Calu3 (cell line): ENCODE measurements around the gene ADSS1. TPM values are rescaled to one million over a fixed set of nuclear protein-coding genes. Genes with fewer than 3 reads are reported as not detected.

Experiments
- Bru-seq: library from RNA; stranded (reverse); fragments of 400-500 nt; gene quantifications from one replicate; lab custom pipeline; 2021; lab: Mats Ljungman, UMichigan
- BruChase-seq, 2 experiments: library from RNA; stranded (reverse); fragments of 400-500 nt; gene quantifications; one replicate each; lab custom pipeline; 2021; lab: Mats Ljungman, UMichigan
- BruUV-seq: library from RNA; stranded (reverse); fragments of 400-500 nt; replicated peaks from 2 replicates; lab custom pipeline; 2021; lab: Mats Ljungman, UMichigan
- CTCF ChIA-PET: fragments of 300-600 bp; sonication (Branson Sonifier 250); formaldehyde crosslinking; loops from one replicate; lab custom pipeline; 2022; ENCODE audit warnings: antibody characterized with exemption; lab: Charles Lee
- DNase-seq: peaks from one replicate; pipeline ENCODE4 v3.0.0; 2022
- H3K27ac Mint-ChIP-seq: one replicate; pipeline ENCODE4 v1.8.0; 2022; ENCODE audit warnings: mixed read lengths; ENCODE audit not compliant: unreplicated experiment
- H3K27me3 Mint-ChIP-seq: one replicate; pipeline ENCODE4 v1.8.0; 2022; ENCODE audit warnings: mixed read lengths; ENCODE audit not compliant: unreplicated experiment
- H3K36me3 Mint-ChIP-seq: one replicate; pipeline ENCODE4 v1.8.0; 2022; ENCODE audit warnings: mild to moderate bottlenecking, moderate library complexity, mixed read lengths; ENCODE audit not compliant: insufficient read depth, unreplicated experiment
- H3K4me1 Mint-ChIP-seq: one replicate; pipeline ENCODE4 v1.8.0; 2022; ENCODE audit warnings: mild to moderate bottlenecking, low read depth, mixed read lengths; ENCODE audit not compliant: unreplicated experiment
- H3K4me3 Mint-ChIP-seq: one replicate; pipeline ENCODE4 v1.8.0; 2022; ENCODE audit warnings: mild to moderate bottlenecking, low read depth, moderate library complexity, mixed read lengths; ENCODE audit not compliant: unreplicated experiment
- H3K9me3 Mint-ChIP-seq: one replicate; pipeline ENCODE4 v1.8.0; 2022; ENCODE audit warnings: low read depth, mixed read lengths; ENCODE audit not compliant: unreplicated experiment
- CTCF ChIP-seq: fragments of 200-600 bp; IDR thresholded peaks from one replicate; pipeline ENCODE4 v1.8.0; 2022; ENCODE audit warnings: antibody characterized with exemption; ENCODE audit not compliant: unreplicated experiment
- intact Hi-C: fragments of 100-400 bp; cut with micrococcal nuclease; formaldehyde crosslinking; loops from one replicate; pipeline ENCODE4 v1.10.0; 2022; ENCODE audit not compliant: unreplicated experiment
- long read RNA-seq: library from polyadenylated mRNA; stranded (forward); transcript quantifications from one replicate; pipeline ENCODE4 v2.0.0, GENCODE V29; 2022
- total RNA-seq: library from RNA; stranded (reverse); gene quantifications from 2 replicates; pipeline ENCODE4 v1.2.3, GENCODE V29; 2022

The ADSS1 gene
- total RNA-seq (8.6 and 10.0 TPM in 2 replicates), Bru-seq, nascent RNA (percentile 33 among the genes with signal in this experiment), BruChase-seq, experiment 1, labeled RNA remaining after a 6-hour chase (percentile 52 among the genes with signal in this experiment), BruChase-seq, experiment 2, labeled RNA remaining after a 2-hour chase (percentile 49 among the genes with signal in this experiment)
- long read RNA-seq, transcript ADSSL1-201 (13 exons, 1,766 nt) = major isoform, 5 of 6 reads
- long read RNA-seq, partial matches to known transcripts = 0 of 6 reads
- long read RNA-seq, other reads (novel, unspliced or antisense) = 1 of 6 reads

- peak; percentile 74 for DNase-seq
Observed at GRCh38 chr14:104723651-104724406, at the start of gene ADSS1. TSS of gene ADSS1 (plus strand) at chr14:104724229. CDS start at chr14:104724271, 42 bp downstream.

DNA sequence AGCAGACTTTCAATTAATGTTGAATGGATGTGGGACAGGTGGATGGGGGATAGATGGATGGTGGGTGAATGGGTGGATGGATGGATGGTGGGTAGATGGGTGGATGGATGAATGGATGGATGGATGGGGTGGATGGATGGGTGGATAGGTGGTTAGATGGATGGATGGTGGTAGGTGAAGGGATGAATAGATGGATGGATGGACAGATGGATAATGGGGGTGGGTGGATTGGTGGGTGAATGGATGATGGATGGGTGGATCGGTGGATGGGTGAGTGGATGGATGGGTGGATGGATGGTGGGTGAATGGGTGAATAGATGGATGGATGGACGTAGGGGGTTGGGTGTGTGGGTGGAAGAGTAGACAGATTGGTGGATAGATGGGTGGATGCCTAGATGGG lies 48.6 kb upstream of the ADSS1 start:
- H3K36me3 Mint-ChIP-seq = peaks cover 25% of the 10 kb centered on the region
- H3K4me1 Mint-ChIP-seq = peaks cover 20% of the 10 kb centered on the region
- no peak for DNase-seq
- intact Hi-C loops = no loop called here
- H3K9me3 Mint-ChIP-seq = no peaks in the 10 kb centered on the region
- H3K27ac Mint-ChIP-seq = no peak overlapping the region
- no peak for TF ChIP-seq CTCF
- H3K4me3 Mint-ChIP-seq = no peak overlapping the region
- CTCF ChIA-PET = interaction anchor here (2.2 kb wide), 1 partner anchor 9 kb away, joined by 8 read pairs; no protein-coding TSS in a partner anchor
- no peaks in the 10 kb centered on the region for H3K27me3 Mint-ChIP-seq
- no TSS peak for BruUV-seq

More at GRCh38 chr14:104723651-104724406, at the start of gene ADSS1:
- H3K27me3 Mint-ChIP-seq = peaks cover 25% of the 10 kb centered on the region
- H3K4me3 Mint-ChIP-seq = peak within 1 kb of the TSS; percentile 54
- intact Hi-C loops = no loop called here
- CTCF ChIA-PET = interaction anchor here (0.6 to 1.7 kb wide), 2 partner anchors 58 to 1584 kb away, joined by 3 to 6 read pairs; no protein-coding TSS in a partner anchor
- no TSS peak for BruUV-seq
- peaks cover 56% of the 10 kb centered on the region for H3K36me3 Mint-ChIP-seq
- TF ChIP-seq CTCF = peak; percentile 96
- H3K4me1 Mint-ChIP-seq = peaks cover 12% of the 10 kb centered on the region
- no peaks in the 10 kb centered on the region for H3K9me3 Mint-ChIP-seq
- H3K27ac Mint-ChIP-seq = peak within 1 kb of the TSS; percentile 83

GRCh38 chr14:104676130-104676693 lies 47.8 kb upstream of the ADSS1 start:
- no TSS peak for BruUV-seq
- CTCF ChIA-PET = interaction anchor here (2.2 kb wide), 1 partner anchor 10 kb away, joined by 8 read pairs; no protein-coding TSS in a partner anchor
- intact Hi-C loops = no loop called here
- DNase-seq = no peak
- Mint-ChIP-seq H3K36me3 (peaks cover 33% of the 10 kb centered on the region), H3K27ac (no peak overlapping the region), H3K27me3 (no peaks in the 10 kb centered on the region), H3K4me1 (peaks cover 28% of the 10 kb centered on the region), H3K4me3 (peak overlapping the region; percentile 14), H3K9me3 (no peaks in the 10 kb centered on the region)
- TF ChIP-seq CTCF = no peak
